MCF 10A (cell line): ENCODE measurements around the gene GATB. TPM values are rescaled to one million over a fixed set of nuclear protein-coding genes. Genes with fewer than 3 reads are reported as not detected.

Source experiments
- BruUV-seq: library from RNA; stranded (reverse); fragments of 400-500 nt; replicated peaks from 2 replicates; lab custom pipeline; 2021; lab: Mats Ljungman, UMichigan
- CTCF ChIA-PET: fragments of 300-600 bp; sonication (Branson Sonifier 250); formaldehyde crosslinking; extraction: SDS; loops from one replicate; lab custom pipeline; 2021; ENCODE audit warnings: antibody characterized with exemption, inconsistent platforms; lab: Yijun Ruan, JAX
- POLR2A ChIA-PET: fragments of 300-600, 350-650 bp; sonication (Branson Sonifier 250); formaldehyde crosslinking; extraction: SDS; loops from one replicate; lab custom pipeline; 2020; ENCODE audit warnings: antibody characterized with exemption, inconsistent platforms; lab: Yijun Ruan, JAX
- DNase-seq: peaks from one replicate; pipeline ENCODE4 v3.0.0-alpha.2; 2018; ENCODE audit not compliant: unreplicated experiment
- H3K27ac Mint-ChIP-seq: one replicate; pipeline ENCODE4 v1.8.0; 2022; ENCODE audit warnings: mild to moderate bottlenecking, low read depth, mixed read lengths; ENCODE audit not compliant: unreplicated experiment
- H3K27me3 Mint-ChIP-seq: one replicate; pipeline ENCODE4 v1.8.0; 2022; ENCODE audit warnings: mixed read lengths; ENCODE audit not compliant: insufficient read depth, unreplicated experiment
- H3K36me3 Mint-ChIP-seq: one replicate; pipeline ENCODE4 v1.8.0; 2022; ENCODE audit warnings: mild to moderate bottlenecking, moderate library complexity, mixed read lengths; ENCODE audit not compliant: insufficient read depth, unreplicated experiment
- H3K4me1 Mint-ChIP-seq: one replicate; pipeline ENCODE4 v1.8.0; 2022; ENCODE audit warnings: mixed read lengths; ENCODE audit not compliant: insufficient read depth, unreplicated experiment
- H3K4me3 Mint-ChIP-seq: one replicate; pipeline ENCODE4 v1.8.0; 2022; ENCODE audit warnings: mild to moderate bottlenecking, moderate library complexity, mixed read lengths; ENCODE audit not compliant: unreplicated experiment
- H3K9me3 Mint-ChIP-seq: one replicate; pipeline ENCODE4 v1.8.0; 2022; ENCODE audit warnings: mixed read lengths; ENCODE audit not compliant: unreplicated experiment
- intact Hi-C: fragments of 100-400 bp; cut with micrococcal nuclease; formaldehyde crosslinking; loops from 2 replicates; pipeline ENCODE4 v1.14.1; 2022
- total RNA-seq: library from RNA; stranded (reverse); gene quantifications from 2 replicates; pipeline ENCODE4 v1.2.3, GENCODE V29; 2022
- TF ChIP-seq, protein P1 (sequence below): fragments of 200-600 bp; IDR thresholded peaks from one replicate; pipeline ENCODE4 v1.8.0; 2022; ENCODE audit warnings: antibody characterized with exemption, mild to moderate bottlenecking; ENCODE audit not compliant: unreplicated experiment

Gene GATB
- total RNA-seq, 1 experiment from 2014 or later, result 17.8 TPM

DNA sequence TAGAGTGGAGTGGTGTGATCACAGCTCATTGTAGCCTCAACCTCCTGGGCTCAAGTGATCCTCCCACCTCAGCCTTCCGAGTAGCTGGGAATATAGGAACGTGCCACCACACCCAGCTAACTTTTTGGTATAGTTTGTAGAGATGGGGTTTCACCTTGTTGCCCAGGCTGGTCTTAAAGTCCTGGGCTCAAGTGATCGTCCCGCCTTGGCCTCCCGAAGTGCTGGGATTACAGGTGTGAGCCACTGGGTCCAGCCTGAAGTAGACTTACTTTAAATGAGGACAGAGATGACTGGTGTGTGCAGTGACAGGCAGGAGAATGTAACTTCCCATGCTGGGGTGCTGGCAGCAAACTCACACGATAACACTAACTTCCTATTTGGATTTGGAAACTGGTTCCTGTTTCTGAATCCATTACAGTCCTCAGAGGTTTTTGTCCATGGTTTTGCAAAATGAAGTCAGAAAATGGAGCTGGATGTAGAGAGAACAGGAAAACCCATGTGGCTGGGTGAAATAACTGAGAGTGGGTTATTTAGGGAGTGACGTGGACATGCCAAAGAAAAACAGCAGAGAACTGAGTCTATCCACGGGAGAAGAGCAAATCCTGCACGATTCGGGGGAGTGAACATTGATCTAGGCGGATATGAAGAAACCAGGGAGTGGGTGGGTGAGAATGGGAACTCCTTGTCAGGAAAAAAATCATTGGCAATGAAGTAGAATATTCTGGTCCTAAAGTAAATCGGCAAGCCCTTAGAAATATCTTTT lies 95.6 kb downstream of the GATB start:
- no peak overlapping the region for H3K27ac Mint-ChIP-seq
- TF ChIP-seq, protein P1, sequence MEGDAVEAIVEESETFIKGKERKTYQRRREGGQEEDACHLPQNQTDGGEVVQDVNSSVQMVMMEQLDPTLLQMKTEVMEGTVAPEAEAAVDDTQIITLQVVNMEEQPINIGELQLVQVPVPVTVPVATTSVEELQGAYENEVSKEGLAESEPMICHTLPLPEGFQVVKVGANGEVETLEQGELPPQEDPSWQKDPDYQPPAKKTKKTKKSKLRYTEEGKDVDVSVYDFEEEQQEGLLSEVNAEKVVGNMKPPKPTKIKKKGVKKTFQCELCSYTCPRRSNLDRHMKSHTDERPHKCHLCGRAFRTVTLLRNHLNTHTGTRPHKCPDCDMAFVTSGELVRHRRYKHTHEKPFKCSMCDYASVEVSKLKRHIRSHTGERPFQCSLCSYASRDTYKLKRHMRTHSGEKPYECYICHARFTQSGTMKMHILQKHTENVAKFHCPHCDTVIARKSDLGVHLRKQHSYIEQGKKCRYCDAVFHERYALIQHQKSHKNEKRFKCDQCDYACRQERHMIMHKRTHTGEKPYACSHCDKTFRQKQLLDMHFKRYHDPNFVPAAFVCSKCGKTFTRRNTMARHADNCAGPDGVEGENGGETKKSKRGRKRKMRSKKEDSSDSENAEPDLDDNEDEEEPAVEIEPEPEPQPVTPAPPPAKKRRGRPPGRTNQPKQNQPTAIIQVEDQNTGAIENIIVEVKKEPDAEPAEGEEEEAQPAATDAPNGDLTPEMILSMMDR, result no peak
- intact Hi-C loops, result no loop called here
- no peaks in the 10 kb centered on the region for H3K4me1 Mint-ChIP-seq
- BruUV-seq, result no TSS peak
- POLR2A ChIA-PET, result no interaction called here
- no peak overlapping the region for H3K4me3 Mint-ChIP-seq
- H3K9me3 Mint-ChIP-seq, result no peaks in the 10 kb centered on the region
- H3K27me3 Mint-ChIP-seq, result no peaks in the 10 kb centered on the region
- no peak for DNase-seq
- CTCF ChIA-PET, result interaction anchor here (0.7 kb wide), 1 partner anchor 668 kb away, joined by 3 read pairs; no protein-coding TSS in a partner anchor
- peaks cover 20% of the 10 kb centered on the region for H3K36me3 Mint-ChIP-seq

DNA sequence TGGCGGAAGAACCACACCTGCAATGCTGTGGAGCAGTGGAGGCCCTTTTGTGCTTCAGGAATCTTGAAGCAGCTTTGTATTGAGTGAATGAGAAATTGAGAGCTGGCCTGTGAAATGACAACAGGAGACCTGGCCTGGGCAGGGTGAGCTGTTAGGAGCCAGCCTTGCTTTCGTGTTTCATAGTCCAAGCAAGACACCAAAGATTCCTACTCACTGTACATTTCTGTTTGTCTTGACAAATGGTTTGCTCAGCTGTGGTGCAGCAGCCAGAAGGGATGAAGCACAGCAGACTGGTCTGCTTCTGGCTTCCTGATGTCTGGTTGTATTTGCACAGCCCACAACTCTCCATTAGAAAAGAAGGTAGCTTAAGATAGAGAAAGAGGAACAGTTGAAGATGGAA lies 96.5 kb downstream of the GATB start:
- BruUV-seq, result no TSS peak
- TF ChIP-seq, protein P1, result no peak
- no peak overlapping the region for H3K27ac Mint-ChIP-seq
- intact Hi-C loops, result no loop called here
- DNase-seq, result no peak
- ChIA-PET CTCF (interaction anchor here (0.6 to 0.7 kb wide), 3 partner anchors 140 to 669 kb away, joined by 3 to 4 read pairs (median 3); no protein-coding TSS in a partner anchor), POLR2A (no interaction called here)
- no peaks in the 10 kb centered on the region for H3K9me3 Mint-ChIP-seq
- H3K4me1 Mint-ChIP-seq, result no peaks in the 10 kb centered on the region
- no peaks in the 10 kb centered on the region for H3K27me3 Mint-ChIP-seq
- H3K36me3 Mint-ChIP-seq, result peaks cover 18% of the 10 kb centered on the region
- H3K4me3 Mint-ChIP-seq, result no peak overlapping the region

DNA sequence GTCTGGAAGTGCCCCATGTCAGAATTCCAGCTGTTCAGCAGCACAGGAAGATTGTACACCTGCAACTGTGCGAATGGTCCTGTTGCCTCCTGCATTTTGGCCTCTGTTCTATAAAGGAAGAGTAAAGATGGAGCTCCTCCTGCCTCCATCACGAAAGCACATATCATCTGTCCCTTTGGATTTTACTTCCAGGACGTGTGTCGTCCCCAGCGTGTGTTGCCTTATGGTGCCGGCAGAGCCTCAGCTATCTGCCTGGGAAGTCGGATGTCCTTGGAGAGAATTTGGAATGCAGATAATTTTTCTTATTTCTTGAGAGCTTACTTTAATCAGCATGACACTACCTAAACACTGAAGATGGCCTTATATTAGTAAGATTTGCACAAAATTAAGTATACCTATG lies 97.7 kb downstream of the GATB start:
- Mint-ChIP-seq H3K9me3 (no peaks in the 10 kb centered on the region), H3K36me3 (peaks cover 25% of the 10 kb centered on the region), H3K4me3 (no peak overlapping the region), H3K4me1 (no peaks in the 10 kb centered on the region), H3K27ac (no peak overlapping the region), H3K27me3 (no peaks in the 10 kb centered on the region)
- intact Hi-C loops, result no loop called here
- ChIA-PET POLR2A (interaction anchor here (0.6 to 1.4 kb wide), 3 partner anchors 10 to 289 kb away, joined by 3 to 5 read pairs (median 3); no protein-coding TSS in a partner anchor), CTCF (interaction anchor here (0.5 to 1.1 kb wide), 3 partner anchors 13 to 283 kb away, joined by 3 read pairs; no protein-coding TSS in a partner anchor)
- TF ChIP-seq, protein P1, result no peak
- DNase-seq, result no peak
- no TSS peak for BruUV-seq

DNA sequence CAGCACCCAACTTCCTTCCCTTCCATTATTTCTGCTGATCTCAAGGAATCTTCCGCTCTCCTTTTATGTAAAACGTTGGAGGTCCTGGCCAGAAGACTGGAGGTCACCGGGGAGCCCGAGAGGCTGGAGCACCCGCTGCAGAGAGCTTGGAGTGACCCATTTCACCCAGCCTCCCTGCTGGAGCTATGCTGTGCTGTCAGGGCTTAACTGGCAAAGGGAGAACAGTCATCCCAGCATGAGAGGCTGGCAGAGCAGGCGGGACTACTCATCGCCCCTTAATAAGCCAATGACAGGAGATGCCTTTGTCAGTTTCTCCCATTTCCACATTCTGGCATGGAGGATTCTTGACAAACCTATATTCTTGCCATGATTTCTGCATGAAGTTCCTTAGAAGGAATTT lies 98.9 kb downstream of the GATB start:
- Mint-ChIP-seq H3K4me1 (no peaks in the 10 kb centered on the region), H3K36me3 (peaks cover 35% of the 10 kb centered on the region), H3K9me3 (no peaks in the 10 kb centered on the region), H3K27me3 (no peaks in the 10 kb centered on the region), H3K4me3 (no peak overlapping the region), H3K27ac (no peak overlapping the region)
- intact Hi-C loops, result no loop called here
- TF ChIP-seq, protein P1, result no peak
- ChIA-PET CTCF (no interaction called here), POLR2A (no interaction called here)
- no TSS peak for BruUV-seq
- DNase-seq, result no peak
